Breast epithelium (tissue), 3 donors: ENCODE measurements around the gene GPATCH2.

ENCODE experiments used
- POLR2A ChIP-seq: fragments of 450-650 bp; IDR thresholded peaks from one replicate; pipeline ENCODE4 v1.6.1; 2016; ENCODE audit warnings: antibody characterized with exemption, mild to moderate bottlenecking, moderate library complexity
- TF ChIP-seq, protein P1 (sequence below), 3 donors: fragments of 450-650 bp; IDR thresholded peaks; one replicate each; pipeline ENCODE4 v1.5.1; 2016 to 2017; ENCODE audit warnings: antibody characterized with exemption in 3 of 3, mild to moderate bottlenecking in 3 of 3, moderate library complexity in 3 of 3

DNA sequence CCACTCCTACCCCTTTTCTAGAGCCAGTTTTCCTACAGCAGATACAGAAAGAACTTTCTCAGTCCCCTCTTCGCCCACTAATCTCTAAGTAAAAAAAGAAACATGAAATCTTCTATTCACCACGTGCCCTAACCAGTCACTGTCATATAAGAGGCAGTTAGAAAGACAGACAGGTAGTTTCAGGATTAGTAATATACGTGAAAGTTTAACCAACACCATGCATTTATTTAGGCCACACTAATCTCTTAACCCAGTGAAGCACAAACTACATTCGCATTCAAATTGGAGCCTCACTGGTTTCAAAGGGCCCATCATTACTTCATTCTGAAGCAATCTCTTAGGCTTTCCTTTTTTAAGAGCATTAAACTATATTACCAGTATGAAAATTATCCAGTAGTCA is 10.1 kb downstream of the GPATCH2 start:
- TF ChIP-seq, protein P1, sequence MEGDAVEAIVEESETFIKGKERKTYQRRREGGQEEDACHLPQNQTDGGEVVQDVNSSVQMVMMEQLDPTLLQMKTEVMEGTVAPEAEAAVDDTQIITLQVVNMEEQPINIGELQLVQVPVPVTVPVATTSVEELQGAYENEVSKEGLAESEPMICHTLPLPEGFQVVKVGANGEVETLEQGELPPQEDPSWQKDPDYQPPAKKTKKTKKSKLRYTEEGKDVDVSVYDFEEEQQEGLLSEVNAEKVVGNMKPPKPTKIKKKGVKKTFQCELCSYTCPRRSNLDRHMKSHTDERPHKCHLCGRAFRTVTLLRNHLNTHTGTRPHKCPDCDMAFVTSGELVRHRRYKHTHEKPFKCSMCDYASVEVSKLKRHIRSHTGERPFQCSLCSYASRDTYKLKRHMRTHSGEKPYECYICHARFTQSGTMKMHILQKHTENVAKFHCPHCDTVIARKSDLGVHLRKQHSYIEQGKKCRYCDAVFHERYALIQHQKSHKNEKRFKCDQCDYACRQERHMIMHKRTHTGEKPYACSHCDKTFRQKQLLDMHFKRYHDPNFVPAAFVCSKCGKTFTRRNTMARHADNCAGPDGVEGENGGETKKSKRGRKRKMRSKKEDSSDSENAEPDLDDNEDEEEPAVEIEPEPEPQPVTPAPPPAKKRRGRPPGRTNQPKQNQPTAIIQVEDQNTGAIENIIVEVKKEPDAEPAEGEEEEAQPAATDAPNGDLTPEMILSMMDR (IDR thresholded peaks at IDR 0.05), result no peak
- no peak for TF ChIP-seq POLR2A
